Neural progenitor cell (in vitro differentiated cells): ENCODE data around the gene TLR8. TPM values are rescaled to one million over a fixed set of nuclear protein-coding genes. Genes with fewer than 3 reads are reported as not detected.

Experiments
- DNase-seq: peaks from one replicate; pipeline ENCODE4 v3.0.0-alpha.2; 2016; ENCODE audit warnings: low spot score
- H2AFZ ChIP-seq: fragments of 200-600 bp; sonication (generic); replicated peaks from 2 replicates; pipeline ENCODE4 v1.6.1; 2016; ENCODE audit warnings: antibody characterized with exemption
- H3F3A ChIP-seq: fragments of 200-600 bp; sonication (generic); 2 replicates; pipeline ENCODE4 v1.6.1; 2016; ENCODE audit warnings: antibody characterized with exemption, low read depth
- H3K27ac ChIP-seq: fragments of 200-600 bp; sonication (generic); 2 replicates; pipeline ENCODE4 v1.5.1; 2016; ENCODE audit warnings: mild to moderate bottlenecking
- H3K27me3 ChIP-seq: fragments of 200-600 bp; sonication (generic); 2 replicates; pipeline ENCODE4 v1.6.1; 2016; ENCODE audit warnings: mild to moderate bottlenecking, moderate library complexity
- H3K36me3 ChIP-seq: fragments of 200-600 bp; sonication (generic); 2 replicates; pipeline ENCODE4 v1.5.1; 2016
- H3K4me1 ChIP-seq: fragments of 200-600 bp; sonication (generic); 2 replicates; pipeline ENCODE4 v1.6.1; 2016; ENCODE audit warnings: mixed run types
- H3K4me2 ChIP-seq: fragments of 200-600 bp; sonication (generic); 2 replicates; pipeline ENCODE4 v1.6.1; 2016
- H3K4me3 ChIP-seq: fragments of 200-600 bp; sonication (generic); 2 replicates; pipeline ENCODE4 v1.5.1; 2016
- H3K79me2 ChIP-seq: fragments of 200-600 bp; sonication (generic); 2 replicates; pipeline ENCODE4 v1.6.1; 2016; ENCODE audit warnings: low read depth
- H3K9ac ChIP-seq: fragments of 200-600 bp; sonication (generic); 2 replicates; pipeline ENCODE4 v1.6.1; 2016
- H3K9me3 ChIP-seq: fragments of 200-600 bp; sonication (generic); 2 replicates; pipeline ENCODE4 v1.5.1; 2016; ENCODE audit warnings: low read depth
- H4K20me1 ChIP-seq: fragments of 200-600 bp; sonication (generic); 2 replicates; pipeline ENCODE4 v1.6.1; 2016; ENCODE audit warnings: low read depth
- H3K27ac Mint-ChIP-seq: 3 replicates; pipeline ENCODE4 v1.8.0; 2021; ENCODE audit warnings: mixed read lengths
- H3K27me3 Mint-ChIP-seq: 2 replicates; pipeline ENCODE4 v1.8.0; 2022; ENCODE audit warnings: low read depth, mild to moderate bottlenecking, inconsistent platforms, moderate library complexity, mixed read lengths; ENCODE audit not compliant: insufficient read depth
- H3K36me3 Mint-ChIP-seq: 3 replicates; pipeline ENCODE4 v1.8.0; 2021; ENCODE audit warnings: mixed read lengths
- H3K4me1 Mint-ChIP-seq: 3 replicates; pipeline ENCODE4 v1.8.0; 2021; ENCODE audit warnings: mixed read lengths
- H3K4me3 Mint-ChIP-seq: 3 replicates; pipeline ENCODE4 v1.8.0; 2021; ENCODE audit warnings: mild to moderate bottlenecking, moderate library complexity, mixed read lengths
- H3K9me3 Mint-ChIP-seq: 3 replicates; pipeline ENCODE4 v1.8.0; 2020; ENCODE audit warnings: mixed read lengths
- CTCF ChIP-seq: fragments of 200-600 bp; sonication (generic); IDR thresholded peaks from 2 replicates; pipeline ENCODE4 v1.5.1; 2017; ENCODE audit warnings: antibody characterized with exemption, mild to moderate bottlenecking
- EZH2 ChIP-seq: fragments of 200-600 bp; sonication (generic); IDR thresholded peaks from 2 replicates; pipeline ENCODE4 v1.6.1; 2017; ENCODE audit warnings: antibody characterized with exemption, mild to moderate bottlenecking, moderate library complexity
- EZH2phosphoT487 ChIP-seq: fragments of 200-600 bp; sonication (generic); IDR thresholded peaks from 2 replicates; pipeline ENCODE4 v1.6.1; 2017; ENCODE audit warnings: antibody characterized with exemption
- total RNA-seq: library from RNA; depleted of rRNA; stranded (reverse); fragments of >200 nt; gene quantifications from 2 replicates; pipeline ENCODE4 v1.2.3, GENCODE V29; 2015; ENCODE audit warnings: low replicate concordance

Gene TLR8
- total RNA-seq, 1 donor from 2014 or later = not detected

- no peaks in the 10 kb centered on the region for H3K27me3 Mint-ChIP-seq
- no peaks in the 10 kb centered on the region for H3K27me3 ChIP-seq
- no peaks in the 10 kb centered on the region for H3K9me3 ChIP-seq
- no peak overlapping the region for H2AFZ ChIP-seq
- no peak overlapping the region for H3K9ac ChIP-seq
- no peak for DNase-seq
- no peaks in the 10 kb centered on the region for H3K36me3 ChIP-seq
- TF ChIP-seq EZH2phosphoT487 (no peak), EZH2 (no peak), CTCF (no peak)
- no peak overlapping the region for H3K4me3 Mint-ChIP-seq
- H3K4me1 Mint-ChIP-seq = no peaks in the 10 kb centered on the region
- no peaks in the 10 kb centered on the region for H3K4me1 ChIP-seq
- no peaks in the 10 kb centered on the region for H4K20me1 ChIP-seq
- no peak overlapping the region for H3K4me3 ChIP-seq
- no peak overlapping the region for H3K4me2 ChIP-seq
- H3F3A ChIP-seq = no peaks in the 10 kb centered on the region
- H3K9me3 Mint-ChIP-seq = peaks cover 9% of the 10 kb centered on the region
- no peak overlapping the region for H3K27ac ChIP-seq
- no peak overlapping the region for H3K27ac Mint-ChIP-seq
- H3K79me2 ChIP-seq = no peaks in the 10 kb centered on the region
- no peaks in the 10 kb centered on the region for H3K36me3 Mint-ChIP-seq
These were observed 49.7 kb downstream of the TLR8 start for GRCh38 chrX:12955882-12956703.

GRCh38 chrX:12956704-12957534 lies 50.5 kb downstream of the TLR8 start:
- no peak overlapping the region for H3K4me3 Mint-ChIP-seq
- H3K27ac ChIP-seq = no peak overlapping the region

GRCh38 chrX:12958059-12958458 lies 51.6 kb downstream of the TLR8 start:
- Histone ChIP-seq H3K9me3 (no peaks in the 10 kb centered on the region), H2AFZ (no peak overlapping the region), H3K27me3 (no peaks in the 10 kb centered on the region), H3K79me2 (no peaks in the 10 kb centered on the region), H3K4me2 (no peak overlapping the region), H3K27ac (no peak overlapping the region), H3F3A (no peaks in the 10 kb centered on the region), H3K4me1 (no peaks in the 10 kb centered on the region), H4K20me1 (no peaks in the 10 kb centered on the region), H3K4me3 (no peak overlapping the region), H3K36me3 (no peaks in the 10 kb centered on the region), H3K9ac (no peak overlapping the region)
- no peak for TF ChIP-seq EZH2phosphoT487
- no peak for TF ChIP-seq EZH2
- no peak for TF ChIP-seq CTCF
- H3K9me3 Mint-ChIP-seq = peaks cover 17% of the 10 kb centered on the region
- H3K36me3 Mint-ChIP-seq = no peaks in the 10 kb centered on the region
- H3K4me1 Mint-ChIP-seq = no peaks in the 10 kb centered on the region
- H3K27ac Mint-ChIP-seq = no peak overlapping the region
- H3K4me3 Mint-ChIP-seq = no peak overlapping the region
- no peaks in the 10 kb centered on the region for H3K27me3 Mint-ChIP-seq
- no peak for DNase-seq

More at GRCh38 chrX:12956704-12957534, 50.5 kb downstream of the TLR8 start:
- H3K36me3 Mint-ChIP-seq = no peaks in the 10 kb centered on the region
- DNase-seq = no peak
- Histone ChIP-seq H3K4me1 (no peaks in the 10 kb centered on the region), H3K79me2 (no peaks in the 10 kb centered on the region), H3K9me3 (no peaks in the 10 kb centered on the region), H2AFZ (peak overlapping the region; percentile 68), H3K36me3 (no peaks in the 10 kb centered on the region), H3K9ac (no peak overlapping the region), H3F3A (no peaks in the 10 kb centered on the region), H4K20me1 (no peaks in the 10 kb centered on the region), H3K4me3 (no peak overlapping the region), H3K4me2 (no peak overlapping the region), H3K27me3 (no peaks in the 10 kb centered on the region)
- no peaks in the 10 kb centered on the region for H3K4me1 Mint-ChIP-seq
- peak overlapping the region; percentile 40 for H3K27ac Mint-ChIP-seq
- no peaks in the 10 kb centered on the region for H3K27me3 Mint-ChIP-seq
- H3K9me3 Mint-ChIP-seq = peaks cover 12% of the 10 kb centered on the region
- TF ChIP-seq CTCF (no peak), EZH2phosphoT487 (no peak), EZH2 (no peak)
